GM12891 (cell line): ENCODE data around the gene PRKN.

Source experiments
- PAX5 ChIP-seq: IDR thresholded peaks from 2 replicates; pipeline ENCODE4 v1.6.1; 2011; ENCODE audit warnings: low read length, moderate library complexity, mild to moderate bottlenecking; ENCODE audit not compliant: insufficient read depth, severe bottlenecking
- POLR2A ChIP-seq: IDR thresholded peaks from 2 replicates; pipeline ENCODE4 v1.6.1; 2011; ENCODE audit warnings: low read depth, low read length, control low read depth
- POLR2AphosphoS5 ChIP-seq: IDR thresholded peaks from 2 replicates; pipeline ENCODE4 v1.6.1; 2011; ENCODE audit warnings: low read depth, low read length, control low read depth
- SPI1 ChIP-seq: IDR thresholded peaks from 2 replicates; pipeline ENCODE4 v1.6.1; 2011; ENCODE audit warnings: low read depth, low read length, control low read depth
- TAF1 ChIP-seq: IDR thresholded peaks from 2 replicates; pipeline ENCODE4 v1.6.1; 2011; ENCODE audit warnings: low read depth, low read length, control low read depth

- no peak for TF ChIP-seq POLR2A
- no peak for TF ChIP-seq SPI1
- TF ChIP-seq POLR2AphosphoS5, result no peak
- no peak for TF ChIP-seq TAF1
- no peak for TF ChIP-seq PAX5
Observed at GRCh38 chr6:162622572-162622971, 105.0 kb downstream of the PRKN start.
